ENCODE results near the gene TBPL1.

TBPL1 gene

GRCh38 chr6:133951227-133951626, 1.8 kb upstream of the TBPL1 start:
- Histone ChIP-seq H3K9me3 (no peaks in the 10 kb centered on the region), H3K4me1 (peaks cover 21% of the 10 kb centered on the region), H3K4me3 (ENCODE audit: low read depth, low read length) (peak overlapping the region; percentile 89), H3K27me3 (no peaks in the 10 kb centered on the region), H3K36me3 (no peaks in the 10 kb centered on the region)
- TF ChIP-seq CTCF (IDR thresholded peaks at IDR 0.05; ENCODE audit: low read depth, low read length), result no peak
- no peak for DNase-seq

- Histone ChIP-seq H3K27me3 (no peaks in the 10 kb centered on the region), H3K4me1 (peaks cover 18% of the 10 kb centered on the region), H3K9me3 (no peaks in the 10 kb centered on the region), H3K4me3 (ENCODE audit: low read depth, low read length) (peak overlapping the region; percentile 89), H3K36me3 (no peaks in the 10 kb centered on the region)
- peak; percentile 75 for DNase-seq
- peak; percentile 32; the same call in 1 of the 2 replicates for TF ChIP-seq CTCF (IDR thresholded peaks at IDR 0.05; ENCODE audit: low read depth, low read length)
Observed at GRCh38 chr6:133951881-133952814, 876 bp upstream of the TBPL1 start.

- Histone ChIP-seq H3K27me3 (no peaks in the 10 kb centered on the region), H3K4me3 (ENCODE audit: low read depth, low read length) (peak overlapping the region; percentile 89), H3K36me3 (no peaks in the 10 kb centered on the region), H3K9me3 (no peaks in the 10 kb centered on the region), H3K4me1 (peaks cover 14% of the 10 kb centered on the region)
- no peak for DNase-seq
- no peak for TF ChIP-seq CTCF (IDR thresholded peaks at IDR 0.05; ENCODE audit: low read depth, low read length)
Observed at GRCh38 chr6:133953634-133954415, 801 bp downstream of the TBPL1 start.

GRCh38 chr6:133954657-133955576, 1.9 kb downstream of the TBPL1 start:
- Histone ChIP-seq H3K36me3 (no peaks in the 10 kb centered on the region), H3K4me3 (ENCODE audit: low read depth, low read length) (peak overlapping the region; percentile 89), H3K9me3 (no peaks in the 10 kb centered on the region), H3K4me1 (peaks cover 9% of the 10 kb centered on the region), H3K27me3 (no peaks in the 10 kb centered on the region)
- no peak for TF ChIP-seq CTCF (IDR thresholded peaks at IDR 0.05; ENCODE audit: low read depth, low read length)
- no peak for DNase-seq

- Histone ChIP-seq H3K36me3 (no peaks in the 10 kb centered on the region), H3K4me3 (ENCODE audit: low read depth, low read length) (peak overlapping the region; percentile 89), H3K9me3 (no peaks in the 10 kb centered on the region), H3K4me1 (peaks cover 9% of the 10 kb centered on the region), H3K27me3 (no peaks in the 10 kb centered on the region)
- no peak for DNase-seq
- no peak for TF ChIP-seq CTCF (IDR thresholded peaks at IDR 0.05; ENCODE audit: low read depth, low read length)
Observed at GRCh38 chr6:133955582-133956415, 2.8 kb downstream of the TBPL1 start.
